ENCODE measurements around the gene CDH18.
"Not testable (repeated sequence)": the region's sequence is repeated elsewhere in the genome, so short reads cannot be mapped to it uniquely, and the experiment has no call there.

The CDH18 gene

GRCh38 chr5:19859020-19859419, 129.0 kb downstream of the CDH18 start:
- no peak for DNase-seq (ENCODE audit: low spot score)

- no peak for DNase-seq (ENCODE audit: low spot score)
Measured at GRCh38 chr5:19855931-19856330, 132.1 kb downstream of the CDH18 start.

DNA sequence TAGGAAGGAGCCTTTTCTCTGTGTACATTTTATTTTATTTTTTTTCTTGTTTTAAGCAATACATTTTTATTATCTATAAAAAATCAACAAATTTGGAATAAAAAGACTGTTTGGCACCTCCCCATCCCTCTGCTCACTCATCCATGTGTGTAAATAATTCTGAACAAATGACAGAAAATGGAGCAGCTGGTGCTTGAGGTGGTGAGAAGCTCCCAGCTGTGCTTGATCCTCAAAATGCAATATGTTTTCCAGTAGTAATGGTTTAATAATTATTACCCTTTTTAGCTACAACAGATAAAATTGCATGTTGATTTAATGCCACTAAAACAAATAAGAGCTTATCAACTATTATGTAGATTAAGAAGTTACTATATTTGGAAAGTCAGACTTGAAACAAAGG, 132.5 kb downstream of the CDH18 start:
- no peak for DNase-seq (ENCODE audit: low spot score)

- DNase-seq (ENCODE audit: low spot score) = no peak
Measured at GRCh38 chr5:19855031-19855430, 133.0 kb downstream of the CDH18 start.

- DNase-seq (ENCODE audit: low spot score) = no peak
Measured at GRCh38 chr5:19853616-19854240, 134.3 kb downstream of the CDH18 start.

- DNase-seq (ENCODE audit: low spot score) = no peak
Measured at GRCh38 chr5:19837536-19838174, 150.3 kb downstream of the CDH18 start.

DNA sequence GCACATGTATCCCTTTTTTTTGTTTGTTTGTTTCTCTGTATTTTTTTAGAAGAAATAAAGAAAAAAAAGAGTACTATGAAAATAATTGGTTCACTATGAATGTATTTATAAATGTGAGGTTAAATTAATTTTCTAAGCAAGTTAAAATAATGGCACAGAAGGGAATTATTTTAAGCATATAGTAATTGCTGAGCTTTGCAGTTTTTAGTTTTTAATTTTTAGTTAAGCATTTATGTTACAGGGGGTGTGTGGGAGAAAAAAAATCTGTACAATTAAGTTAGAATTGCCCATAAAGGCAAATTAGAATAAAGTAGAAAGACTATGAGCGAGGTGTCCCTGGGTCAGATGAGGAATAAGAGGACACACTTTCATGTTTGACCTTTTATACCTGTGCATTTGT, 152.6 kb downstream of the CDH18 start:
- no peak for DNase-seq (ENCODE audit: low spot score)

DNA sequence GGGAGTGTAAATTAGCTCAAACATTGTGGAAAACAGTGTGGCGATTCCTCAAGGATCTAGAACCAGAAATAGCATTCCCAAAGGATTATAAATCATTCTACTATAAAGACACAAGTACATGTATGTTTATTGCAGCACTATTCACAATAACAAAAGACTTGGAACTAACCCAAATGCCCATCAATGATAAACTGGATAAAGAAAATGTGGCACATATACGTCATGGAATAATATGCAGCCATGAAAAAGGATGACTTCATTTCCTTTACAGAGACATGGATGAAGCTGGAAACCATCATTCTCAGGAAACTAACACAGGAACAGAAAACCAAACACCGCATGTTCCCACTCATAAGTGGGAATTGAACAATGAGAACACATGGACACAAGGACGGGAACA, 175.3 kb downstream of the CDH18 start:
- DNase-seq (ENCODE audit: low spot score) = not testable (repeated sequence)

- DNase-seq (ENCODE audit: low spot score) = no peak
Measured at GRCh38 chr5:19806756-19807155, 181.2 kb downstream of the CDH18 start.

GRCh38 chr5:19802686-19803085, 185.3 kb downstream of the CDH18 start:
- no peak for DNase-seq (ENCODE audit: low spot score)

GRCh38 chr5:19795218-19795617, 192.8 kb downstream of the CDH18 start:
- DNase-seq (ENCODE audit: low spot score) = peak; percentile 7

- no peak for DNase-seq (ENCODE audit: low spot score)
Measured at GRCh38 chr5:19790829-19791466, 197.1 kb downstream of the CDH18 start.

- no peak for DNase-seq (ENCODE audit: low spot score)
Measured at GRCh38 chr5:19782566-19782965, 205.4 kb downstream of the CDH18 start.

DNA sequence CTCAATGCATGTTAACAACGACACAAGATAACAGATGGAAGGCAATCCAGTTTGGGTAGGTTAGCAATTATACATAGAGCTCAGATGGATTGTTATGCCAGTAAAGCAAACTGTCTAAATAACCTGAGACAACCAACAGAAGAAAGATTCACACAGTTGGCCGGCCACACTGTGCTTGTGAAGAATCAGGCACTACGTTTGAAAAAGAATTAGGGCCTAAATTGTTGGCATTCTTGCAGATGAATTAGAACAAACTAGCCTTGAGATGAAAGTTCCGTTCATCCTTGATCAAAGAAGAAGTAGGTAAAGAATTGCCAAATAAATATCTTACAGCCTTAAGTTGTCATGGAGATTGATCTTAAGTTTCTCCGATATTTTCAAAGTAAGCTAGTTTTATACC, 210.6 kb downstream of the CDH18 start:
- no peak for DNase-seq (ENCODE audit: low spot score)

GRCh38 chr5:19776886-19777285, 211.1 kb downstream of the CDH18 start:
- DNase-seq (ENCODE audit: low spot score) = not testable (repeated sequence)

- no peak for DNase-seq (ENCODE audit: low spot score)
Measured at GRCh38 chr5:19771174-19771835, 216.7 kb downstream of the CDH18 start.

GRCh38 chr5:19770396-19770795, 217.6 kb downstream of the CDH18 start:
- no peak for DNase-seq (ENCODE audit: low spot score)

DNA sequence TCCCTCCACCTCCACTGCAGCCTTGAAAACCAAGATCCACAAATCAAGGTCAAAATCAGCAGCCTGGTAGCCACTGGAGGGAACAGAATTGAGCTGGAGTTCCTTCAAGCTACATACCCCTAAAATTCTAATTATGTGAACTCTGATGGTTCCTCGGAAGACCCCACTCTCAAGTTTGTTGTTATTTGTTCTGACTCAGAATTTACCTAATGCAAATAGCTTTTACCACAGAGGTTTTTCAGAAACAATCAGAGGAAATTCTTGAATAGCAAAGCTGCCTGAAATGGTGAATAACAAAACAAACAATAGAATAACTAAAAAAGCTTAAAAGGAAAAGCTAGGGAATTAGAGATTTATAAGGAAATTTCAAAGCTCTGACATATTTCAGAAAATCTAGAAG, 220.0 kb downstream of the CDH18 start:
- peak; percentile 22 for DNase-seq (ENCODE audit: low spot score)

GRCh38 chr5:19753579-19753978, 234.4 kb downstream of the CDH18 start:
- no peak for DNase-seq (ENCODE audit: low spot score)

DNA sequence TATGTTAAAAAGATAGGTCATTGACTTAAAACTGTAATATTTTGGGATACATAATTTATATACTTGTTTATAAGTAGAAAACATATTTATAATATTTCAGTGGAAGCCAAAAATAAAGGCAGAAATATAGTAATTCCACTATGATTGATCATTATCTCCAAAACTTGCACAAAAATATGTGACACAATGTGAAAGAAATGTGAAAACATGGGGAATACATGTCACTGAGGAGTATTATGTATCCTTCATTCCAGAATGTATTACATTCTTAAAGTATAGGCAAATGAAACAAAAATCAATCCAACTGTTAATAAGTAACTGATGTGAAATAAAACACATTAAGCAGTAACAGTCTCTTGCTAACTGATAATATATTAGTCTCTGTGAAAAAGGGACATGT, 236.7 kb downstream of the CDH18 start:
- DNase-seq (ENCODE audit: low spot score) = no peak

GRCh38 chr5:19745247-19745646, 242.8 kb downstream of the CDH18 start:
- no peak for DNase-seq (ENCODE audit: low spot score)

- DNase-seq (ENCODE audit: low spot score) = no peak
Measured at GRCh38 chr5:19739671-19740070, 248.3 kb downstream of the CDH18 start.

DNA sequence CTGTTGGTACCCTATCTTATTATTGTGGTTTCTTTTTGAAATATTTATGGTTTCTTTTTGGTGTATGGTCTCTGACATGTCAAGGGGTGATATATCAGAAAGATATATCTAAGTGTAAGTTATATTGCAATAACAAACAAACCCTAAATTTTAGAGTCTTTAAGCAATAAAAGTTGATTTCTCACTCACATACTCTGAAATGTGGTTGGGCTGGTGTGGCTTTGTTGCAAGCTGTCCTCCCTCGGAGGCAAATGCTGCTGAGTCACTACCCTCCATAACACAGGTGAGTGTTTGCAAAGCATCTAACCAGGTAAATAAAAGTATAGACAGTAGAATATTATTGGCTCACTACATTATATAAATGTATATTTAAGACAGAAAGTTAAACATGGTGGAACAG, 253.2 kb downstream of the CDH18 start:
- no peak for DNase-seq (ENCODE audit: low spot score)

All from kidney capillary endothelial cell (primary cell).